ENCODE measurements around the gene C7. TPM values are rescaled to one million over a fixed set of nuclear protein-coding genes. Genes with fewer than 3 reads are reported as not detected.

C7 gene
- total RNA-seq, 2 experiments from 2014 or later = not detected

DNA sequence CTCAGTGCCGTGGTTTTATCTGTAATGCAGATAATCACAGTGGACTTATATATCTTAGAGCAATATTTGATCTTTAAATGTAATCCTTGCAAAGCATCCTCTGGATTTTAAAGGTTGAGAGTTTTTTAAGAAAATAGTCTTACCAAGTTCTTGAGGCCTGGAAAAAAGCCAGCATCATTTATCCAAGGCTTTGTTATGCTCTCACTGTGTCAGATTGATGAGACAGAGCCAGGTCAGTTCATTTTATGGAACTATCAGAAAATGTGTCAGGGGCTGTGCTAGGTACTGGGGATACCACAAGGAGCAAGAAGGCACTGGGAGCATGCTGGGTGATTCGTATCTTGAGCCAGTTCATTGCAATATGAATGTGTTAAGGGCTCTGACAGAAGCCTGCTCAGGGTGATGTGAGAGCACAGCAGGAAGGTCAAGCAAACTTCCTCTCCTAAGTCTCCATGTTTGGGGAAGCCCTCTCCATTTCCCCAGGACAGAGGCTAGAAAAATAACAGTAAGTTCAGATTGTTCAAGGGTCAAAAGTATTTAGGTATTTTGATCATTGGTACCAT lies 19.7 kb downstream of the C7 start:
- H3K36me3 Mint-ChIP-seq (ENCODE audit: low read depth) = no peaks in the 10 kb centered on the region
- no peak overlapping the region for H3K4me3 Mint-ChIP-seq
- CTCF ChIA-PET = no interaction called here
- H3K27ac Mint-ChIP-seq = no peak overlapping the region
- peaks cover 7% of the 10 kb centered on the region for H3K27me3 Mint-ChIP-seq
- ATAC-seq = no peak
- H3K9me3 Mint-ChIP-seq (ENCODE audit: low read depth) = peaks cover 12% of the 10 kb centered on the region
- DNase-seq = no peak
- intact Hi-C loops (cut with DNase I, micrococcal nuclease) = no loop called here
- no peaks in the 10 kb centered on the region for H3K4me1 Mint-ChIP-seq
- POLR2A ChIA-PET = no interaction called here

DNA sequence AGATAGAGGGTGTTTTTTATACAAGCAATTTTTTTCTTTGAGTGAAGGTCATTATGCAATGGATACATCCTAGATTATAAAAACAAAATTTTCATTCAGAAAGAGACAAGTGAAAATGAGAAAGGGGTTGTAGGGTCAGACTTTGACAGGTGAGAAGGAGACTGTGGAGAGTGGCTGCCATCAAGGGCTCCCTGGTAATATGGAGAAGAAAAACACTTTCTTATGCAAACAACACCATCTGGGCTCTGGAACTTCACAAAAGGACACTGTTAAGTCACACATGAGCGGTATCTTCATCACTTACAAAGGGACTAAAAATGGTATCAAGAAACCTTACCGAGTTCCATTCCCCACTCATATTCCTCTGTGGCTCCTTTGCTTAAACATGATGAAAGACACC lies 23.5 kb downstream of the C7 start:
- Mint-ChIP-seq H3K27me3 (peaks cover 4% of the 10 kb centered on the region), H3K9me3 (ENCODE audit: low read depth) (no peaks in the 10 kb centered on the region), H3K27ac (no peak overlapping the region), H3K4me1 (no peaks in the 10 kb centered on the region), H3K36me3 (ENCODE audit: low read depth) (no peaks in the 10 kb centered on the region), H3K4me3 (no peak overlapping the region)
- DNase-seq = no peak
- ChIA-PET POLR2A (no interaction called here), CTCF (no interaction called here)
- no peak for ATAC-seq
- intact Hi-C loops (cut with DNase I, micrococcal nuclease) = no loop called here

DNA sequence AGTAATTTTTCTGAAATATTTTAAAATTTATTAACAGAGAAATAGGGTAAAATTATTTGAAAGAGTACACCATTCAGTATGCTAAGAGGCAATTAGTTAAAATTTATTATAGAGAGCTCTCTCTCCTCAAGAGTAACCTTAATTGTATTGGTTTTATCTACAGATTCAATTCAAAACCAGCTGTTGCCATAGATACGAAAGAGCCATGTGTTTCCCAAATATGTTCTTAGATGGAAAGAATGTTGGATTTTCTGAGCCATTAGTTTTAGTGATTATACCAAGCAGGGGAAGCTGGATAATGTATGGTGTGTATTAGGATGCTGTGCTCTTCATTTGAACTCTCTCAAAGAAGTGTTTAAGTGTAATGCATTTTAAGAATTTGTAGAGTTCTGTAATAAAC lies 27.8 kb downstream of the C7 start:
- CTCF ChIA-PET = no interaction called here

DNA sequence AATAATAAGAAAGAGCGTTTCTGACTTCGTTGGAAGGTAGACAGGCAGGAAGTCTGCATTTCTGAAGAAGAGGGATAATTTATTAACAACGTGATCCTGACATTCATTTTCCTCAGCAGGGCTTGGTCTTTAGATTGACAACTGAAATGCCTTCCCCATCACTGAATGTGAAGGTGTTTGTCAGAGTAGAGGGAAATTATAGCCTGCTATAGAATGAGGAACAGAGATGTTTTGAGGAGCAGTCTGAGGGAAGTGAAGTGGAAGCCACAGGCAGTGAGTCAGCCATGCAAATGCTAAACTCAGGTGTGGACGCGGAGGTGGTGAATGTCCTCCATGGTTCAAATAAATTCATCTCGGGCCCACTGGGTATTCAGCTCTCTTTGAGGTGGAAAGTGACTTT lies 30.5 kb downstream of the C7 start:
- H3K27ac Mint-ChIP-seq = no peak overlapping the region
- ATAC-seq (no peak), DNase-seq (no peak)
- H3K4me1 Mint-ChIP-seq = no peaks in the 10 kb centered on the region
- POLR2A ChIA-PET = no interaction called here
- H3K4me3 Mint-ChIP-seq = no peak overlapping the region
- CTCF ChIA-PET = interaction anchor here (0.6 kb wide), 1 partner anchor 1301 kb away, joined by 3 read pairs; no protein-coding TSS in a partner anchor
- H3K36me3 Mint-ChIP-seq (ENCODE audit: low read depth) = no peaks in the 10 kb centered on the region
- H3K27me3 Mint-ChIP-seq = no peaks in the 10 kb centered on the region
- no peaks in the 10 kb centered on the region for H3K9me3 Mint-ChIP-seq (ENCODE audit: low read depth)
- intact Hi-C loops (cut with DNase I, micrococcal nuclease) = no loop called here

More for the DNA sequence above, 27.8 kb downstream of the C7 start:
- intact Hi-C loops (cut with DNase I, micrococcal nuclease) = no loop called here
- DNase-seq (no peak), ATAC-seq (no peak)
- POLR2A ChIA-PET = no interaction called here
- no peaks in the 10 kb centered on the region for H3K36me3 Mint-ChIP-seq (ENCODE audit: low read depth)
- no peaks in the 10 kb centered on the region for H3K9me3 Mint-ChIP-seq (ENCODE audit: low read depth)
- no peaks in the 10 kb centered on the region for H3K4me1 Mint-ChIP-seq
- H3K27me3 Mint-ChIP-seq = peaks cover 2% of the 10 kb centered on the region
- no peak overlapping the region for H3K4me3 Mint-ChIP-seq
- H3K27ac Mint-ChIP-seq = no peak overlapping the region

DNA sequence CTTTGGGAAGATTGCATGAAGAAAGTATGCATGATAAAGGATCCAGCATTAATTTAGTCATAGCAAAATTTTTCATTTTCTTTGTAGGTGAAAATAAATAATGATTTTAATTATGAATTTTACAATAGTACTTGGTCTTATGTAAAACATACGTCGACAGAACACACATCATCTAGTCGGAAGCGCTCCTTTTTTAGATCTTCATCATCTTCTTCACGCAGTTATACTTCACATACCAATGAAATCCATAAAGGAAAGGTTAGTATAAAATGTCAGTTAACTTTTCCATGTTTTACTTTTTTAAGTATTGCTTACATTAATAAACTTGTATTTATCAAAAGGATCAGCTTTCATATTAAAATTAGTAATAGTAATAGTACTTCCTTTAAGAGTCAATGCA lies 35.8 kb downstream of the C7 start:
- no peaks in the 10 kb centered on the region for H3K27me3 Mint-ChIP-seq
- H3K4me1 Mint-ChIP-seq = no peaks in the 10 kb centered on the region
- H3K9me3 Mint-ChIP-seq (ENCODE audit: low read depth) = no peaks in the 10 kb centered on the region
- ChIA-PET CTCF (no interaction called here), POLR2A (no interaction called here)
- intact Hi-C loops (cut with DNase I, micrococcal nuclease) = no loop called here
- no peak overlapping the region for H3K4me3 Mint-ChIP-seq
- H3K36me3 Mint-ChIP-seq (ENCODE audit: low read depth) = no peaks in the 10 kb centered on the region
- H3K27ac Mint-ChIP-seq = no peak overlapping the region
- ATAC-seq (no peak), DNase-seq (no peak)

DNA sequence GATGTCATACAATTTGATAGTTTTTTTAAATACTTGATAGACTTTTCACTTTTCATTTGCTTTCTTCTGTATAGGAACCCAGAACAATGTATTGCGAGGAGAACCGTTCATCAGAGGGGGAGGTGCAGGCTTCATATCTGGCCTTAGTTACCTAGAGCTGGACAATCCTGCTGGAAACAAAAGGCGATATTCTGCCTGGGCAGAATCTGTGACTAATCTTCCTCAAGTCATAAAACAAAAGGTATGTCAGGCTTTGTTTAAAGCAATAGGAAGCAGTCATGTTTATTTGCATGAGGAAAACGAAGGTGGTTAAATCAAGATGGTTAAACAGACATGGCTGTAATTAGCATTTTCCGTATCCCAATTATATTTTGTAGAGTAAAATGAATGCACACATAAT lies 46.0 kb downstream of the C7 start:
- intact Hi-C loops (cut with DNase I, micrococcal nuclease) = no loop called here
- Mint-ChIP-seq H3K27ac (no peak overlapping the region), H3K9me3 (ENCODE audit: low read depth) (peaks cover 8% of the 10 kb centered on the region), H3K36me3 (ENCODE audit: low read depth) (no peaks in the 10 kb centered on the region), H3K4me3 (no peak overlapping the region), H3K4me1 (no peaks in the 10 kb centered on the region), H3K27me3 (peaks cover 3% of the 10 kb centered on the region)
- POLR2A ChIA-PET = interaction anchor here (0.6 kb wide), 1 partner anchor 1088 kb away, joined by 3 read pairs; no protein-coding TSS in a partner anchor
- DNase-seq = no peak
- CTCF ChIA-PET = no interaction called here
- no peak for ATAC-seq

DNA sequence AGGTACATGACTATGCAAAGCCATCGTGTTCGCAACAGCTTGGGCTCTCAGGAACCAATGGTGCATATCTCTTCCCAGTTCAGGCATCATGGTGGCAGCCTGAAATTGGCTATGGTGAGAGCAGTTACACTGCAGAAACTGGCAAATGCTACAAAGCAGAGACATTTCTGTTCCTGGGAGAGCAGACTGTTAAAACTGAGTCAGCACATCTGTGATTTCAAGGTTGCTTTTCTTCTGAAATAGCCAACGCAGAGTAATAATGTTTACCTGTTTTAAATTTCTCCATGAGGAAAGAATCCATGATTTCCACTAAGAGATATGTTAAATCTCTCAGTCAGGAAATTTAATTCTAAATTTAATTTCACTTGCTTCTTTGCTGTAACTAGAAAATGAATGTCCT lies 47.8 kb downstream of the C7 start:
- Mint-ChIP-seq H3K27ac (no peak overlapping the region), H3K36me3 (ENCODE audit: low read depth) (no peaks in the 10 kb centered on the region), H3K4me1 (no peaks in the 10 kb centered on the region), H3K4me3 (no peak overlapping the region), H3K27me3 (peaks cover 3% of the 10 kb centered on the region), H3K9me3 (ENCODE audit: low read depth) (peaks cover 8% of the 10 kb centered on the region)
- POLR2A ChIA-PET = no interaction called here
- intact Hi-C loops (cut with DNase I, micrococcal nuclease) = no loop called here
- ATAC-seq = no peak
- DNase-seq = no peak
- CTCF ChIA-PET = no interaction called here

DNA sequence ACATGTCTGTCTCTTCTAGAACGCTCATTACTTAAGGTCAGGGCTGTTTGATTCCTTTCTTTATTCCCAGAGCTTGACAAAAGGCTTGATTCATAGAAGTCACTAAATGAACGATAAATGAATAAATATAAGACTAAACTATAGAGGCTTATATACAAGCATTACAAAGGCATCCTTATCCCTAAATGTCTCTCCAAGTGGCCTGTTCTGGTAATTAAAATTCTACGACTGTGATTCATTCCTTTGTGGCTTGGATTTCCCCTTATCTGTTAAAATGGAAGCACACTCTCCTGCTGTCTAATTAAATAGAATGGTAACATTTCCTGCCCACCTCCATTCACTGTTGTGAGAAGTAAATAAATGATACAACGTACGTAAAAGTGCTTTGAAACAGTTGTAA lies 49.5 kb downstream of the C7 start:
- ChIA-PET POLR2A (no interaction called here), CTCF (no interaction called here)
- no peaks in the 10 kb centered on the region for H3K4me1 Mint-ChIP-seq
- H3K27me3 Mint-ChIP-seq = peaks cover 3% of the 10 kb centered on the region
- no peak for DNase-seq
- no peak overlapping the region for H3K27ac Mint-ChIP-seq
- ATAC-seq = no peak
- H3K9me3 Mint-ChIP-seq (ENCODE audit: low read depth) = peaks cover 8% of the 10 kb centered on the region
- intact Hi-C loops (cut with DNase I, micrococcal nuclease) = no loop called here
- no peak overlapping the region for H3K4me3 Mint-ChIP-seq
- no peaks in the 10 kb centered on the region for H3K36me3 Mint-ChIP-seq (ENCODE audit: low read depth)

DNA sequence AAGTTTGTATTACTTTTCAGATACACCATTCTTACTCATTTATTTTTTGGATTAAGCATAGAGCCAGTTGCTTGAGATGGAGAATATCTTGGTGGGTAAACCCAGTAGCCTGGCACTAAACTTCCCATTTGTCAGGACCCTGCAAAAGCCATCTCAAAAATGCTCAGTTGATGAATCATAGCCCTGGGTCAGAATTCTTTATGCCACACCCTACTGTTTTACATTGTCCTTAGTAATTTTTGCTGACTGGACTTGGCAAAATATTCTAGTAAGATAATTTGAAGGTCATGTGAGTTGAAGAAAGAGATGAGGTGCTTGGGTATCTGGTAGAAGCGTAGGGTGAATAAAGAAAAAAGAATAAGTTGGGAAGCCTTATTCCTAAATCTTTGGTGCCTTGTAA lies 50.7 kb downstream of the C7 start:
- Mint-ChIP-seq H3K36me3 (ENCODE audit: low read depth) (no peaks in the 10 kb centered on the region), H3K27me3 (peaks cover 3% of the 10 kb centered on the region), H3K4me3 (no peak overlapping the region), H3K27ac (no peak overlapping the region), H3K4me1 (no peaks in the 10 kb centered on the region), H3K9me3 (ENCODE audit: low read depth) (peaks cover 8% of the 10 kb centered on the region)
- CTCF ChIA-PET = no interaction called here
- POLR2A ChIA-PET = no interaction called here
- DNase-seq = no peak
- intact Hi-C loops (cut with DNase I, micrococcal nuclease) = no loop called here
- no peak for ATAC-seq

DNA sequence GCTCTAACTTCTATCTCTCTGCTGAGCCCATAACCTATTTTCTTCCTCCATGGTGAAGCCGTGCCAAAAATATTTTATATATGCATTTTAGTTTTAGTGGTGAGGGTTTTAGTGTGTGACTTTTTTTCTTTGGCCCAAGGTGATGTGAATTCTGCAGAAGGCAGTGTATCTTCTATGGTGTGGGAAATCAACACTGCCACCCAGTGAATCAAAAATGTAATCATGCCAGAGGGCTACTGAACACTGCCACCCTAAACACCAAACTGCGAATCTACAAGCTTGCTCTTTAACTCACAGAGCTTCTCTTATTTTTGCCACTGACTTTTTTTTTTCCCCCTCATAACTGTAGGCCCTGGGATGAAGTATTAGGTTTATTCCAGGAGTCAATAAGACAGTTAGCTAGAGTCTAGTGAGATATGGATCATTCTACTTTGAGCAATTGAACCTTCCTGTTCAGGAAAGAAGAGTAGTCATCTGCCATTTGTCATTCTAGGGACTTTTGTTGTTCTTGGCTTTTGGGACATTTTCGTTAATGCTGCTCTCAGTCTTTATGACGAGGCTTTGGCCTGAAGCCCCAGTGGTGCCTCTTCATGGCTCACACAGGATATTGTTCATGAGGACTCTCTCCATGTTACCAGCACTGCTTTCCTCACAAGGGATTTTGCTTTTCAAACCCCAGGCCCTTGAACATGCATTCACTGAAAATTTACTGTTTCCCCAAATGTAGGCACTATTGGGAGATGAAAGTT lies 53.1 kb downstream of the C7 start:
- no peak overlapping the region for H3K27ac Mint-ChIP-seq
- intact Hi-C loops (cut with DNase I, micrococcal nuclease) = no loop called here
- no peak for ATAC-seq
- H3K4me3 Mint-ChIP-seq = no peak overlapping the region
- ChIA-PET POLR2A (no interaction called here), CTCF (no interaction called here)
- H3K27me3 Mint-ChIP-seq = peaks cover 3% of the 10 kb centered on the region
- no peak for DNase-seq
- H3K36me3 Mint-ChIP-seq (ENCODE audit: low read depth) = no peaks in the 10 kb centered on the region
- H3K4me1 Mint-ChIP-seq = no peaks in the 10 kb centered on the region
- peaks cover 8% of the 10 kb centered on the region for H3K9me3 Mint-ChIP-seq (ENCODE audit: low read depth)

DNA sequence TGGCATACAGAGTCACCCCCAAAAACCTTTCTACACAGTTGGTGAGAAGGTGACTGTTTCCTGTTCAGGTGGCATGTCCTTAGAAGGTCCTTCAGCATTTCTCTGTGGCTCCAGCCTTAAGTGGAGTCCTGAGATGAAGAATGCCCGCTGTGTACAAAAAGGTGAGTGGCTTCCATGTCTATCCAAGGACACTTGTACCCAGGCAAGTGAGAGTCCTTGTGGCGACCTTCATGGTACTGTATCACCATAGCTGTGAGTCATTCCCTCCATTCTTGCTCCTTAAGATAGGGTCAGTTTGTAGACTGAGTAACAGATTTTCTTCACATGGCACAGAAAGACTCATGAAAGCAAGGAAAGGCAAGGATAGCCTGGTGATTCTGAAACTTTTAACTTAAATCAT lies 63.1 kb downstream of the C7 start:
- H3K36me3 Mint-ChIP-seq (ENCODE audit: low read depth) = no peaks in the 10 kb centered on the region
- ChIA-PET POLR2A (no interaction called here), CTCF (no interaction called here)
- DNase-seq (no peak), ATAC-seq (no peak)
- intact Hi-C loops (cut with DNase I, micrococcal nuclease) = no loop called here
- H3K4me1 Mint-ChIP-seq = no peaks in the 10 kb centered on the region
- H3K9me3 Mint-ChIP-seq (ENCODE audit: low read depth) = no peaks in the 10 kb centered on the region
- H3K4me3 Mint-ChIP-seq = no peak overlapping the region
- H3K27me3 Mint-ChIP-seq = peaks cover 8% of the 10 kb centered on the region
- H3K27ac Mint-ChIP-seq = no peak overlapping the region

DNA sequence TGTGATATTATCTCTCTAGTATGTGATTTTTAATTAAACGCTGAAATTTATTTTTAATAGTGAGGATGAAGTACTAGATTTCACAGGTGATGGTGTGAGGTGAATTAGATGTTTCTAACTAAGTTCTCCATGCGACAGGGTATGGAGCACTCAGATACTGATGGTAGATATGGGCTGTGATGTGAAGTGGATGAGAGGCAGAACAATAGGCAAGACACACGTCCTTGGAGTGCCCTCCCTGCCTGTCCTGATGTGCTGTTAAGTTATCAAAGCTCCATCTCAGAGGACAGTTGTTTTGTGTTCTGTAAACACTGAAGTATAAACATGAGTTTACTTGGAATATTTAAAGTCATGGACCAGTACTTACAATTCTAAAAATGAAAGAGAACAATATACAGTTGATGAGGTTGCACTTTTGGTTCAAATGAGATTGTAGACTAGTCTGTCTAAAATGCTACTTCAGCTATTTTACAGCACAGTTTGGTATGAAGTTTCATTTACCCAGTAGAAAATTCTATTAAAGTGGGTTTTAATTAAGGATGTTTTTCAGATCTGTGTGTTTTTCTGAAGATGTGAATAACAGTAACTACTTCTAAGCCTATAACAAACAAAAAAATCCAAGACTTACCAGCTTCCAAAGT lies 64.2 kb downstream of the C7 start:
- no peaks in the 10 kb centered on the region for H3K36me3 Mint-ChIP-seq (ENCODE audit: low read depth)
- CTCF ChIA-PET = no interaction called here

More for the DNA sequence above, 64.2 kb downstream of the C7 start:
- H3K9me3 Mint-ChIP-seq (ENCODE audit: low read depth) = no peaks in the 10 kb centered on the region
- no peak for DNase-seq
- no peak overlapping the region for H3K27ac Mint-ChIP-seq
- ATAC-seq = no peak
- H3K4me3 Mint-ChIP-seq = no peak overlapping the region
- intact Hi-C loops (cut with DNase I, micrococcal nuclease) = no loop called here
- H3K27me3 Mint-ChIP-seq = peaks cover 8% of the 10 kb centered on the region
- no peaks in the 10 kb centered on the region for H3K4me1 Mint-ChIP-seq
- POLR2A ChIA-PET = no interaction called here
